K562 (cell line): ENCODE measurements around the gene MICOS13. TPM values are rescaled to one million over a fixed set of nuclear protein-coding genes. Genes with fewer than 3 reads are reported as not detected.

Experiments
- CCNT2 ChIP-seq: IDR thresholded peaks from 2 replicates; pipeline ENCODE4 v1.6.1; 2011; ENCODE audit warnings: borderline replicate concordance, low read depth, mild to moderate bottlenecking, moderate library complexity, mixed read lengths, low read length; ENCODE audit not compliant: insufficient read length; ENCODE audit errors: extremely low read depth
- CEBPZ ChIP-seq: fragments of 150-350 bp; IDR thresholded peaks from 2 replicates; pipeline ENCODE4 v1.6.1; 2014; ENCODE audit warnings: low read depth, mild to moderate bottlenecking, low read length, borderline replicate concordance
- FOXM1 ChIP-seq, 2 experiments: fragments of 450-650 bp in 1 of 2; sonication (generic) in 1 of 2; formaldehyde crosslinking in 1 of 2; IDR thresholded peaks; 2 replicates each; pipeline versions ENCODE4 v1.6.1 to v1.9.0; 2017 to 2022; ENCODE audit warnings: low read depth in 2 of 2, mild to moderate bottlenecking in 2 of 2, missing genetic modification reagents in 1 of 2, moderate library complexity in 1 of 2
- NFATC3 ChIP-seq: fragments of 450-650 bp; IDR thresholded peaks from 2 replicates; pipeline ENCODE4 v1.6.1; 2017; ENCODE audit warnings: mild to moderate bottlenecking
- NKRF ChIP-seq: fragments of 450-650 bp; IDR thresholded peaks from 2 replicates; pipeline ENCODE4 v1.6.1; 2016; ENCODE audit warnings: borderline replicate concordance
- PATZ1 ChIP-seq: fragments of 250-450 bp; sonication (Bioruptor Pico); IDR thresholded peaks from 2 replicates; pipeline ENCODE4 v1.5.0; 2020; ENCODE audit warnings: mild to moderate bottlenecking, borderline replicate concordance
- PKNOX1 ChIP-seq: fragments of 450-650 bp; IDR thresholded peaks from 2 replicates; pipeline ENCODE4 v1.6.1; 2016
- PML ChIP-seq: IDR thresholded peaks from 2 replicates; pipeline ENCODE4 v1.6.1; 2012; ENCODE audit warnings: low read length, inconsistent platforms
- STAT5A ChIP-seq: IDR thresholded peaks from 2 replicates; pipeline ENCODE4 v1.6.1; 2012; ENCODE audit warnings: low read length, inconsistent platforms, borderline replicate concordance
- TOE1 ChIP-seq, 2 experiments: fragments of 450-650 bp in 1 of 2; sonication (generic) in 1 of 2; formaldehyde crosslinking in 1 of 2; IDR thresholded peaks; 2 replicates each; pipeline versions ENCODE4 v1.7.1 to v1.8.0; 2016 to 2022; ENCODE audit warnings: borderline replicate concordance in 2 of 2, mild to moderate bottlenecking in 2 of 2, antibody characterized with exemption in 1 of 2, inconsistent platforms in 1 of 2, low read depth in 1 of 2, missing genetic modification reagents in 1 of 2, moderate library complexity in 1 of 2
- ZHX1 ChIP-seq: fragments of 150-350 bp; conservative IDR thresholded peaks from 2 replicates; pipeline ENCODE4 v1.6.1; 2014; ENCODE audit warnings: low read length
- ZNF311 ChIP-seq: fragments of 250-450 bp; sonication (Bioruptor Pico); IDR thresholded peaks from 2 replicates; pipeline ENCODE4 v1.4.0; 2020; ENCODE audit warnings: mild to moderate bottlenecking, moderate library complexity
- ZNF316 ChIP-seq: fragments of 450-650 bp; IDR thresholded peaks from 2 replicates; pipeline ENCODE4 v1.6.1; 2016
- polyA plus RNA-seq, 8 experiments: library from polyadenylated mRNA; depleted of rRNA in 4 of 8; stranded (reverse) in 5 of 8; unstranded in 3 of 8; fragments of >200 nt; fragmentation: Nextera tagmentation in 2 of 8; fragmentation: Illumina TruSeq in 1 of 8; extraction: Ambion mirVana in 2 of 8; extraction: Trizol in 1 of 8; gene quantifications; 2 replicates each; pipeline versions ENCODE4 v1.2.1 to v1.2.3, GENCODE V29; 2011 to 2014; ENCODE audit warnings: inconsistent platforms in 1 of 8, missing spikeins in 1 of 8
- total RNA-seq, 7 experiments: library from RNA; depleted of rRNA in 6 of 7; stranded (reverse); fragments of >200 nt in 6 of 7; fragmentation: Illumina TruSeq in 2 of 7; extraction: Trizol in 2 of 7; gene quantifications; 2 replicates each; pipeline versions ENCODE4 v1.2.1 to v1.2.3, GENCODE V29; 2011 to 2021; ENCODE audit warnings: low replicate concordance in 1 of 7

The MICOS13 gene
- total and polyA plus RNA-seq, 9 of the 15 experiments (the other 6 are each of a cell fraction or from before 2014, with no cell fraction given) = 15.5 to 220 (median 49.4) TPM

- peak; percentile 22; the same call in 1 of the 2 replicates for TF ChIP-seq STAT5A
- TF ChIP-seq ZHX1 = 0 out of 2 replicates have a peak, but pooled peaks have one; percentile 13
- TF ChIP-seq TOE1 (IDR thresholded peaks at IDR 0.05; ENCODE audit: borderline replicate concordance) = peak; percentile 58
- no peak for TF ChIP-seq TOE1 (CRISPR knock-in tag; IDR thresholded peaks at IDR 0.05; ENCODE audit: borderline replicate concordance, low read depth)
- TF ChIP-seq PATZ1 (CRISPR knock-in tag) = no peak
- 0 out of 2 replicates have a peak, but pooled peaks have one; percentile 31 for TF ChIP-seq FOXM1 (IDR thresholded peaks at IDR 0.05; ENCODE audit: low read depth)
- no peak for TF ChIP-seq FOXM1 (CRISPR knock-in tag; IDR thresholded peaks at IDR 0.05; ENCODE audit: low read depth)
- peak; percentile 43 for TF ChIP-seq PKNOX1
- no peak for TF ChIP-seq ZNF316
- TF ChIP-seq CEBPZ = no peak
- TF ChIP-seq PML = peak; percentile 45; the same call in 1 of the 2 replicates
- TF ChIP-seq ZNF311 (CRISPR knock-in tag) = 0 out of 2 replicates have a peak, but pooled peaks have one; percentile 21
- 0 out of 2 replicates have a peak, but pooled peaks have one; percentile 74 for TF ChIP-seq NFATC3
- no peak for TF ChIP-seq CCNT2
- TF ChIP-seq NKRF = 0 out of 2 replicates have a peak, but pooled peaks have one; percentile 14
Observed at GRCh38 chr19:5718579-5719273, 38.4 kb upstream of the MICOS13 start (continued).
